Muscle layer of colon (tissue), 2 donors: ENCODE data around the gene MGRN1.

Experiments
- H3K27ac ChIP-seq: one replicate; pipeline ENCODE4 v1.7.0; 2013; ENCODE audit warnings: low read depth, mild to moderate bottlenecking, low read length, moderate library complexity
- H3K27me3 ChIP-seq, 2 donors: one replicate each; pipeline ENCODE4 v1.7.0; 2013; ENCODE audit warnings: low read length in 2 of 2, mild to moderate bottlenecking in 2 of 2; ENCODE audit not compliant: insufficient read depth in 2 of 2, control insufficient read depth in 1 of 2
- H3K36me3 ChIP-seq: one replicate; pipeline ENCODE4 v1.7.0; 2013; ENCODE audit warnings: mild to moderate bottlenecking, low read length; ENCODE audit not compliant: insufficient read depth
- H3K4me1 ChIP-seq: one replicate; pipeline ENCODE4 v1.7.0; 2013; ENCODE audit warnings: mild to moderate bottlenecking, low read length; ENCODE audit not compliant: insufficient read depth
- H3K4me3 ChIP-seq, 2 donors: one replicate each; pipeline ENCODE4 v1.7.0; 2013; ENCODE audit warnings: low read length in 2 of 2, low read depth in 1 of 2, mild to moderate bottlenecking in 1 of 2, moderate library complexity in 1 of 2
- H3K9ac ChIP-seq: one replicate; pipeline ENCODE4 v1.7.0; 2013; ENCODE audit warnings: low read length
- H3K9me3 ChIP-seq: one replicate; pipeline ENCODE4 v1.7.0; 2013; ENCODE audit warnings: mild to moderate bottlenecking, low read length
- donor health status: abdominal sarcoma.
- donor health status: Adenocarcinoma of cecum.

The MGRN1 gene

DNA sequence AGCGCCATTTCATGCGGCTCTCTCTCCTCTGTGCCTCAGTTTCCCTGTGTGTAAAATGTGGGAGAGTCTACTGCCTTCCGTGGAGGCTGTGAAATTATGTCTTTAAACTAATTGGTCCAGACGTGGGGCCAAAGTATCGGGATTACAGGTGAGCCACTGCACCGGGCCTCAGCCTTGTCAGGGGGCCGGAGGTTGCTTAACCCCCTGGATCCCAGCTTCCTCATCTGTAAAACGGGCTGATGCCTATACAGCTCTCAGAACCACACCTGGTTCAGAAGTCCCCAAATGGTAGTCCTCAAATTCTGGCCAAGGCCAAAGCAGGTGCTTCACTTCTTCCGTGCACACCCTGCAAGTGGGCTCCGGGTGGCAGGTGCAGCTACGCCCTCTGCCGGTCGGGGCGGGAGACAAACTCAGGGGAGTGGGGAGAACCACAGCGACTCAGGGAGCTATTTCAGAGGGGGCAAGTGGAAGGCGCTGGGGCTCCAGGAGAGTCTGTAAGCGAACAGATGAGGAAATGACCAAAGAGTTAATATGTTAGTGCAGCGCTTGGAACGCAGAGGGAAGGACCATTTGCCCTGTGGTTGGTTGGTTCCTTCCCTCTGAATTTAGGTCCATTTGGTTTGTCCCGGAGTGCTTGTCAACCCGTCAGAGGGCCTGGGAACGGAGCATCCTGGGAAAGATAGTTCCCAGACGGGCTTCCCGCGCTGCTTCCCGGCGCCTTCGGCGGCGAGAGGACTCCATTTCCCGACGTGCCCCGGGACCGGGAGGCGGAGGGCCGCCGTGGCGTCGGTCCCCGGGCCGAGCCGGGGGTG, at the start of gene MGRN1:
Gene MGRN1, plus strand, starts transcription at position 812 of the 812 bp plus-strand sequence. CDS start 135 bp downstream, outside the sequence.
- Histone ChIP-seq H3K9me3 (no peaks in the 10 kb centered on the region), H3K4me1 (peaks cover 23% of the 10 kb centered on the region), H3K27ac (peak within 1 kb of the TSS; percentile 95), H3K36me3 (no peaks in the 10 kb centered on the region), H3K9ac (peak within 1 kb of the TSS; percentile 83), H3K27me3 (no peaks in the 10 kb centered on the region), H3K4me3 (peak within 1 kb of the TSS; percentile 80 to 96)

DNA sequence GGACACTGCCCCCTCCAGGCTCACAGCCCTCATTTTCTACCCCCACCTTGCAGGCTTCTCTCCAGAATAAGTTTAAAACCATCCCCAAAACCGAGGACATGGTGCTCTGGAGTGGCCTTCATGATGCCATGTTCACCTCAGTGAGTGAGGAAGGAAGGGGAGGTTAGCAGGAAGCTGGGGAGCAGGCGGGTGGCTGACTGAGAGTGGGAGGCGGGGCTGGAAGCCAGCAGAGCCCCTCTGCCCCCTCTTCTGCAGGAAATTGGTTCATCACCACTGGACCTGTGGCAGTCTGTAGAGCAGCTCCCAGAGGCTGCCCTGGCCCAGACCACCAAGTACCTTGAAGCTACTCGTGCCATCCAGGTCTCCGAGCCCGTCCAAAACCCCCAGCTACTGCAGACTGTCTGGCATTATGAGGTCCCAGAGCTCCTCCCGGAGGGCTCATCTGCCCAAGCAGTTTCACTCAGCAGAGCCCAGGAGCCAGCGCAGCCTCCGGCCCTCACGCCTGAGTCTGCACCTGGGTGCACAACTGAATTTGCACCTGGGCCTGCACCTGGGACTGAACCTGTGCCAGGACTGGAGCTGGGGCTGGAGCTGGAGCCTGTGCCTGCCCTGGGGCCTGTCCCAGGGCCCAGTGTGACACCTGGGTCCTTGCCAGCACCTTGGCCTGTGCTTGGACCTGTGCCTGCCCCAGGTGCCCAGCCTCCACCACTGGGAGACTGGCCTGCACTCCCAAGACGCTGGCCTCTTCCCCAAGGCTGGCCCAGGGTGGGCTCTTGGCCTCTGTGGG, 49.5 kb upstream of the MGRN1 start:
- Histone ChIP-seq H3K27me3 (no peaks in the 10 kb centered on the region), H3K9ac (no peak overlapping the region), H3K4me1 (no peaks in the 10 kb centered on the region), H3K36me3 (no peaks in the 10 kb centered on the region), H3K27ac (no peak overlapping the region), H3K9me3 (no peaks in the 10 kb centered on the region), H3K4me3 (no peak overlapping the region)

DNA sequence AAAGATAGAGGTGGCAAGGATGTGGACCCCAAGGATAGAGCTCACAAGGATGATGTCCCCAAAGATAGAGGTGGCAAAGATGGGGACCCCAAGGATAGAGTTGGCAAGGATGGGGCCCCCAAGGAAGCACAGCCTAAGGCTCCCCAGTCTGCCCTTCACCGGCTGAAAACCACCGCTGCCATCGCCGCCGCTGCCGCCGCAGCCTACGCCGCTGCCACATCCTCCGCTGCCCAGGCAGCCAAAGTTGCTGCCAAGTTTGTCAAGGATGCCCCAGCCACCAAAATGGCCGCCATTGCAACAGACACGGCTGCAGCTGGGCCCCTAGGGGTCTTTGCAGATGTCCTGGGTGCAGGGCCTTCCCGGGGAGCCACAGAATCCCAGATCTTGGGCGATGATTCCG, 48.6 kb upstream of the MGRN1 start:
- H3K9ac ChIP-seq: no peak overlapping the region
- no peaks in the 10 kb centered on the region for H3K27me3 ChIP-seq
- no peaks in the 10 kb centered on the region for H3K4me1 ChIP-seq
- no peak overlapping the region for H3K27ac ChIP-seq
- H3K4me3 ChIP-seq: no peak overlapping the region
- no peaks in the 10 kb centered on the region for H3K36me3 ChIP-seq
- H3K9me3 ChIP-seq: no peaks in the 10 kb centered on the region

DNA sequence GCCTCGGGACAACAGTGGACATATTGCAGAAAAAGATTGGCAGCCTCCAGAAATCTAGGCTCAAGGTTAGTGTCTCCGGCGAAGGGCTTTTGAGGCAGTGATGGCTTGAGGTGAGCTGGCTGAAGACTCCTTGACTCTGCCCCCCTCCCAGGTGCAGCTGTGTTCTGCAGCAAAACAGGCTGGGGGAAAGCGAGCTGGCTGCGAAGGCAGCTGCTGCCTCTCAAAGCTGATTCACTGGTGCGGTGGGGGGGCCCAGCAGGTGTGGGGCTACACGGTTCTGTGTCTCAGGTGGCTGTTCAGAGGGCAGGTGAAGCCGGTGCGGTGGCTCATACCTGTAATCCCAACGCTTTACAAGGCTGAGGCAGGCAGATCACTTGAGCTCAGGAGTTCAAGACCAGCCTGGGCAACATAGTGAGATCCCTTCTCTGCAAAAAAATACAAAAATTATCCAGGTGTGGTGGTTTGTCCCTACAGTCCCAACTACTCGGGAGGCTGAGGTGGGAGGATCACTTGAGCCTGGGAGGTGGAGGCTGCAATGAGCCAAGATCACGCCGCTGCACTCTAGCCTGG, 45.6 kb upstream of the MGRN1 start:
- no peaks in the 10 kb centered on the region for H3K36me3 ChIP-seq
- H3K4me1 ChIP-seq: no peaks in the 10 kb centered on the region
- H3K27me3 ChIP-seq: no peaks in the 10 kb centered on the region
- no peaks in the 10 kb centered on the region for H3K9me3 ChIP-seq
- H3K27ac ChIP-seq: no peak overlapping the region
- no peak overlapping the region for H3K4me3 ChIP-seq
- H3K9ac ChIP-seq: no peak overlapping the region

DNA sequence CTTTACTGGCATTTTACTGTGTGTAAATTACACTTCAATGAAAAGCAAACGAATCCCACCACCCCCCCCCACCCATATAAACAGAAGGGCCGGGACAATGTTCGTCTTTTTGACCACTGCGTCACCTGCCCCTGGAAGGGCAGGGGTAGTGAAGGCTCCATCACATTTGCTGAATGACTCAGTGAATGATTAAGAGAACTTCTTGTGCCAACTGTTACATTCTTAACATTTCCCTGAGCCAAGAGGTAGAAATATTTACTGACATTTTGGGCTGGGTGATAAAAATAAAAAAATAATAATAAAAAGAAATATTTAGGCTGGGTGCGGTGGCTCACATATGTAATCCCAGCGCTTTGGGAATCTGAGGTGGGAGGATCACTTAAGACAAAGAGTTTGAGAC, 44.4 kb upstream of the MGRN1 start:
- Histone ChIP-seq H3K27me3 (no peaks in the 10 kb centered on the region), H3K9ac (no peak overlapping the region), H3K4me3 (no peak overlapping the region), H3K27ac (no peak overlapping the region), H3K4me1 (no peaks in the 10 kb centered on the region), H3K36me3 (no peaks in the 10 kb centered on the region), H3K9me3 (no peaks in the 10 kb centered on the region)

DNA sequence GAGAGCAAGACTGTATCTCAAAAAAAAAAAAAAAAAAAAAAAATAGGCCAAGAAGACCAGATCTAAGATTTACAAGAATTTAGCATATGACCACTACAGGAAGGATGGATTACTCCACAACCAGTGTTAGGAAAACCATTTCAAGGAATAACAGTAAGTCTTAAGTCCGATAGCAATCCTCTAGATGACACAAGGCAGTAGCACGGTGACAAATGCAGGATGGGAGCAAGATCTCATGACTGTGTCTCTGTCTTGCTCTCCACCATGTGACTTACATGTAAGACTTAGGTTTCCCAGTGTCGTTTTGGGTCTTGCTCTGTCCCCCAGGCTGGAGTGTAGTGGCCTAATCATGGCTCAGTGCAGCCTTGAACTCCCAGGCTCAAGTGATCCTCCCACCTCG, 40.7 kb upstream of the MGRN1 start:
- H3K36me3 ChIP-seq: no peaks in the 10 kb centered on the region
- H3K27me3 ChIP-seq: peaks cover 0 to 5% of the 10 kb centered on the region in 2 donors
- no peaks in the 10 kb centered on the region for H3K4me1 ChIP-seq
- peaks cover 4% of the 10 kb centered on the region for H3K9me3 ChIP-seq
- no peak overlapping the region for H3K4me3 ChIP-seq
- H3K9ac ChIP-seq: no peak overlapping the region
- no peak overlapping the region for H3K27ac ChIP-seq

DNA sequence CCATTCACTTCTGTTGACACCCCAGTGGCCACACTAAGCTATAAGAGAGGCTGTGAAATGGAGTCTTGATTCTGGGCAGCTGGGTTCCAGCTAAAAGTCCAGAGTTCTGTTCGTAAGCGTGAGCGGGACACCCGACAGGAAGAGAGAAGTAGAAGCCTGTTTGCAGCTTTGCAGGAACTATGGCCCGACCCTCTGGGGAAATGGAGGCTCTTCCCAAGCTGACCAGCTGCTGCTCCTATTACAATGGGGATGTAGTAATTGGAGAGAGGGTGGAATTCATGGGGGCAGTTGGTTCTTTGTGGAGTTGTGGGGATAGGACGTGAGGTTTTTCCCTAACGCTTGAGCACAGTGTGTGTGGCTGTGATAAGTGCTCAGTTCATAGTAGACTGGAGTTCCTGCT, 38.3 kb upstream of the MGRN1 start:
- no peak overlapping the region for H3K4me3 ChIP-seq
- peaks cover 0 to 5% of the 10 kb centered on the region in 2 donors for H3K27me3 ChIP-seq
- no peak overlapping the region for H3K27ac ChIP-seq
- H3K4me1 ChIP-seq: no peaks in the 10 kb centered on the region
- H3K9me3 ChIP-seq: peaks cover 4% of the 10 kb centered on the region
- H3K36me3 ChIP-seq: no peaks in the 10 kb centered on the region
- no peak overlapping the region for H3K9ac ChIP-seq

DNA sequence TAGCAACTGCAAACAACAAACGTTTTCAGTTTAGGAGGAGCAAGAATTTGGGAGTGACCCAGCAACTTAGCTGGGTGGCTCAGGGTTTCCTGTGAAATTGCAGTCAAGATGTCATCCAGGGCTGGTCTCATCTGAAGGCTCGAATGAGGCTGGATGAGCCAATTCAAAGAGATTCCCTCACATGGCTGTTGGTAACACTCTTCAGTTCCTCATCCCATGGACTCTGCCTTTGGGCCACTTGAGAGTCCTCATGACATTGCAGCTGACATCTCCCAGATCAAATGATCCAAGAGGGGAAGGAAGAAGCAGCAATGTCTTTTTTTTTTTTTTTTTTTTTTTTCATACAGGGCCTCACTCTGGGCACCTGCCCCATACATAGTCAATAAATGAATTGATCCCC, 36.2 kb upstream of the MGRN1 start:
- Histone ChIP-seq H3K36me3 (no peaks in the 10 kb centered on the region), H3K9me3 (peaks cover 4% of the 10 kb centered on the region), H3K4me3 (no peak overlapping the region), H3K9ac (no peak overlapping the region), H3K27ac (no peak overlapping the region), H3K4me1 (no peaks in the 10 kb centered on the region), H3K27me3 (peaks cover 0 to 5% of the 10 kb centered on the region in 2 donors)

DNA sequence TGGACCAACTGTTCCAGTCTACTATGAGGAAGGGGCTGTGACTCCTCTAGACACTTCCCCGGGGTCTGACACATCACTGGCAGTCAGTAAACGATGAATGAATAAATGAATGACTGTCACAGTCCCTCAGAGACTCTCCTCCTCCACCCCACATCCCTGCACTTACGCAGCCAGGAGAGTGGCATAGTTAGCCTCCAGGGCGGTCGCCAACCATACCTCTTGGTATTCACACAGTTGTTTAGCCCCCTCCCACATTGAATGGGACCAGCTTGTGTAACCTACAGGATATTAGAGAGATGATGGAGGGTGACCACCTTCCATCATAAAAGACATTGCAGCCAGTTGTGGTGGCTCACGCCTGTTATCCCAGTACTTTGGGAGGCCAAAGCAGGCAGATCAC, 35.7 kb upstream of the MGRN1 start:
- Histone ChIP-seq H3K27me3 (peaks cover 0 to 9% of the 10 kb centered on the region in 2 donors), H3K9ac (no peak overlapping the region), H3K27ac (no peak overlapping the region)

DNA sequence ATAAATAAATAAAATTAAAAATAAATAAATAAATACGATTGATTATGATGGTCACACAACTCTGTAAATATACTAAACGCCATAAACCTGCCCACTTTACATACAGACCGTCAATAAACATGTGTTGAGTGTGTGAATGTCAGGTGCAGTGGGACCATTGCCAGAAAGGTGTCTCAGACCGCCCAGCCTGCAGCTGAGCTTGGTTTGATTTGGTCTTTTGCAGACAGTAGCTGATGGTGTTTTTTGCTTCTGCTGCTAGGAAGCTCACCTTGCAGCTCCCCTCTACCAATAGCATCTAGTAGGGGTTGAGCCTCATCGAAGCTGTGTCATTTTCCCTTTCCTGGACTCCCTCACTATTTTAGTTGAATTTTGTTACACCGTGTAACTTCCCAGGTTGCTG, 33.4 kb upstream of the MGRN1 start:
- Histone ChIP-seq H3K4me3 (no peak overlapping the region), H3K36me3 (no peaks in the 10 kb centered on the region), H3K4me1 (no peaks in the 10 kb centered on the region), H3K9ac (no peak overlapping the region), H3K27me3 (peaks cover 0 to 8% of the 10 kb centered on the region in 2 donors), H3K9me3 (peaks cover 4% of the 10 kb centered on the region), H3K27ac (no peak overlapping the region)

More for the DNA sequence above, 35.7 kb upstream of the MGRN1 start:
- Histone ChIP-seq H3K4me3 (no peak overlapping the region), H3K9me3 (peaks cover 4% of the 10 kb centered on the region), H3K36me3 (no peaks in the 10 kb centered on the region), H3K4me1 (no peaks in the 10 kb centered on the region)

DNA sequence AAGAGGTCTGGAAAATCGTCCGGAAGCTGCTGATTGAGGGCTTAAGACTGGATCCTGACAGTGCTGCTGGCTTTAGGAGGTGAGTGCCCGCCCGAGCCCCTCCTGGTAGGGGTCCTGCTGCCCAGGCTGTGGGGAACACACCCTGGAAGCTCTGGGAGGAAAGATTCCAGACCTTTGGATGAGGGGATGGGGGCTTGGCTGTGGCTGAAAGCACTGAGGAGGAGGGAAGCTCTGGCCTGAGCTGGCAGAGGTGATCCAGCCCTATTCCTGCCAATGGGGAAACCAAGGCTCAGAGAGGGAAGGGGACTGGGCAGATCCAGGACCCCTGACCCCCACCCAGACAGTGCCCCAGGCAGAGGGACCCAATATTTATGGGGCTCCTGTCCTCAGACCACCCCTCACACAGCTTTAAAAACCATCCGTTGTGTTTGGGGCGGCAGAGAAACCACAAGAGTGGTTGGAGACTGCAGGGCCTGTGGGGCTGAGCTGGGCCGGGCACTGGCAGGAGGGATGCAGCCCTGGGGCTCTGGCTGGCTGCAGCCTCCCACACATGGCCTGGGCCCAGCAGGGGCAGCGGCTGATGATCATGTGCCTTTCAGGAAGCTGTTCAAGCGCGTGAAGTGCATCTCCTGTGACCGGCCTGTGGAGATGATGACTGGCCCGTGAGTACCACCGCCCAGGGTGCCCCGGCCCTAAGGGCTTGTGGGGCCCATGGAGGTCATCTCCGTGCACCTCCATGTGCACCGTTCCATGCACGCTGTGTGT, 32.7 kb upstream of the MGRN1 start:
- Histone ChIP-seq H3K4me1 (no peaks in the 10 kb centered on the region), H3K4me3 (no peak overlapping the region), H3K27ac (no peak overlapping the region), H3K9me3 (peaks cover 4% of the 10 kb centered on the region), H3K9ac (no peak overlapping the region), H3K36me3 (no peaks in the 10 kb centered on the region), H3K27me3 (peaks cover 0 to 8% of the 10 kb centered on the region in 2 donors)
